BE2C (cell line): Measurements from ENCODE around the gene ADGRB3.

Experiments
- DNase-seq: peaks from one replicate; pipeline ENCODE4 v3.0.0-alpha.2; 2020
- H3K27me3 ChIP-seq: fragments of 250-450 bp; sonication (Bioruptor Pico); 2 replicates; pipeline ENCODE4 v1.5.1; 2020; ENCODE audit warnings: mild to moderate bottlenecking
- H3K36me3 ChIP-seq: fragments of 250-450 bp; sonication (Bioruptor Pico); 2 replicates; pipeline ENCODE4 v1.5.1; 2020; ENCODE audit warnings: mild to moderate bottlenecking
- H3K4me1 ChIP-seq: fragments of 250-450 bp; sonication (Bioruptor Pico); 2 replicates; pipeline ENCODE4 v1.5.1; 2020
- H3K4me3 ChIP-seq: 2 replicates; pipeline ENCODE4 v1.5.1; 2011; ENCODE audit warnings: low read depth, low read length
- H3K9me3 ChIP-seq: fragments of 250-450 bp; sonication (Bioruptor Pico); 2 replicates; pipeline ENCODE4 v1.5.1; 2020
- CTCF ChIP-seq: IDR thresholded peaks from 2 replicates; pipeline ENCODE4 v1.5.1; 2012; ENCODE audit warnings: mild to moderate bottlenecking, low read depth, low read length

Gene ADGRB3

GRCh38 chr6:68718385-68719073, 83.4 kb downstream of the ADGRB3 start:
- no peaks in the 10 kb centered on the region for H3K9me3 ChIP-seq
- H3K36me3 ChIP-seq, result peaks cover 6% of the 10 kb centered on the region
- H3K4me3 ChIP-seq, result no peak overlapping the region
- H3K4me1 ChIP-seq, result peaks cover 20% of the 10 kb centered on the region
- TF ChIP-seq CTCF, result no peak
- H3K27me3 ChIP-seq, result no peaks in the 10 kb centered on the region
- peak; percentile 35 for DNase-seq

- H3K9me3 ChIP-seq, result no peaks in the 10 kb centered on the region
- no peak for TF ChIP-seq CTCF
- DNase-seq, result no peak
Observed at GRCh38 chr6:68719761-68720160, 84.7 kb downstream of the ADGRB3 start.

GRCh38 chr6:68722891-68723527, 87.9 kb downstream of the ADGRB3 start:
- Histone ChIP-seq H3K9me3 (no peaks in the 10 kb centered on the region), H3K4me3 (no peak overlapping the region), H3K27me3 (no peaks in the 10 kb centered on the region), H3K36me3 (peaks cover 6% of the 10 kb centered on the region), H3K4me1 (peaks cover 49% of the 10 kb centered on the region)
- TF ChIP-seq CTCF, result no peak
- DNase-seq, result no peak

More at GRCh38 chr6:68719761-68720160, 84.7 kb downstream of the ADGRB3 start:
- Histone ChIP-seq H3K4me3 (no peak overlapping the region), H3K4me1 (peaks cover 26% of the 10 kb centered on the region), H3K27me3 (no peaks in the 10 kb centered on the region), H3K36me3 (peaks cover 6% of the 10 kb centered on the region)

GRCh38 chr6:68724060-68724459, 89.0 kb downstream of the ADGRB3 start:
- Histone ChIP-seq H3K4me1 (peaks cover 46% of the 10 kb centered on the region), H3K9me3 (no peaks in the 10 kb centered on the region), H3K36me3 (peaks cover 6% of the 10 kb centered on the region), H3K27me3 (no peaks in the 10 kb centered on the region), H3K4me3 (no peak overlapping the region)
- no peak for TF ChIP-seq CTCF
- DNase-seq, result no peak

- Histone ChIP-seq H3K36me3 (no peaks in the 10 kb centered on the region), H3K4me1 (peaks cover 46% of the 10 kb centered on the region), H3K9me3 (no peaks in the 10 kb centered on the region), H3K4me3 (no peak overlapping the region), H3K27me3 (no peaks in the 10 kb centered on the region)
- TF ChIP-seq CTCF, result 0 out of 2 replicates have a peak, but pooled peaks have one; percentile 11
- DNase-seq, result peak; percentile 30
Observed at GRCh38 chr6:68726337-68726736, 91.3 kb downstream of the ADGRB3 start.

- no peak for TF ChIP-seq CTCF
- Histone ChIP-seq H3K4me1 (peaks cover 46% of the 10 kb centered on the region), H3K36me3 (no peaks in the 10 kb centered on the region)
Observed at GRCh38 chr6:68726992-68727391, 91.9 kb downstream of the ADGRB3 start.

More at GRCh38 chr6:68726992-68727391, 91.9 kb downstream of the ADGRB3 start:
- no peaks in the 10 kb centered on the region for H3K27me3 ChIP-seq
- DNase-seq, result no peak
- H3K9me3 ChIP-seq, result no peaks in the 10 kb centered on the region
- no peak overlapping the region for H3K4me3 ChIP-seq
